HS-27A (cell line): ENCODE results near the gene LMOD3.

ENCODE experiments used
- DNase-seq: peaks from one replicate; pipeline ENCODE4 v3.0.0-alpha.2; 2012; ENCODE audit warnings: low read depth, missing footprints

The LMOD3 gene

DNA sequence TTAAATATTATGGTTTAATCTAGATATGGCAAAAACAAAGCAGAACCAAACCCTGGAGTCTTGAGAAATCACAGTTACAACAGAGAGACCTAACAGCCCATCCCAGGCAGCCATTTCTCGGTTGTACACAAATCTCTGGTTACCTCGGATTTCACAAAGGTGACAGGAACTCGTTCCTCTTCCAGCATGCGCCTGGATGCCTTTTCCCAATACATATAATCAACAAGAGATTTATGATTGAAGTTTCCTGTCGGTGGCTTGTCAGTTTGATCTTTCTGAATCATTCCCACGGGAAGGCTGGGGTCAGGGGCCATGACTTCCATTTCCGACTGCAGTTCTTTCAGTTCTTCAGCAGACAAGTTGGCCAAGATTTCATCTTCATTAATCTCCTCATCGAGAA is 445 bp downstream of the LMOD3 start:
- DNase-seq, result no peak

DNA sequence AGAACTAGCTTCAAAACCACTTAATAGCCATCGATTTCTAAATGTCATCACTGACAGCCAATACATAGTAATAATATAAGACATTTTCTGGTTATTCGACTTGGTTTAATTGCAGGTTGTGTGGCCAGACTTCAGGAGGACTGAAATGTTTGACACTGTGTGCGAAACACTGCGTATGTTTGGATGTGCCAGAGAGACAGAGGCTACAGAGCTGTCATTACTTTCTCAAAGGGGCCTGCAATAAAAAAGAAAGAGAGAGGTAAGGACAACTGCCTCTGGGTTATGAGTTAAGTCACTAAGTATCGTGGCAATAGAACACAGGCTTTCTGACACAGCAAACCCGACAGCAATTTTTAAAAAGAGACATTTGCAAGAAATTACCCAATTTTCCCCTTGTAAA is 882 bp downstream of the LMOD3 start:
- DNase-seq, result no peak

DNA sequence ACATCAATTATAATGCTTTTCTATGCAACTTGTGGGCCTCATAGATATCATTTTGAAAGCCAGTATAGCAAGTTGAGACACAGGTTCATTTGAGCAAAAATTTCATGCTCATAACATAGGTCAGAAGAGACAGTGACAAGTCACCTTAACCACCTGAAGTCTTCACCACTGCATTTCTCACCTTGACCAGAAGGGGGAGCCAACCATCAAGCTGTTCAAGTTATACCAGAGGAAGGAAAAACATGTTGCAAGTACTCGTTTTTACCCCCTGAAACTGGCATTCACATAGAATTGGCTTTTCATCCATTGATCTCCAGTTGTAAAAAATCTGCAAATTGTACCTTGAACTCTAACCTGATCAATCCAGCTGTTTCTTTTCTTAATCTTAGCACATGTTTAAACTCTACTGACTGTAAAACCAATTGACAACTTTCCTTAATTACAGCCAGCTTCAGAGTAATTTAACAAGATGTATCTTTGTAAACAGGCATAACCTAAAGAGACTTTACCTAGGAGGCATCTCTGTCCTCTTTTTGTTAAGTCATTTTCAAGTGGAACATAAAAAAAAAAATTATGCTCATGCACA is 1.4 kb downstream of the LMOD3 start:
- DNase-seq, result peak; percentile 54

DNA sequence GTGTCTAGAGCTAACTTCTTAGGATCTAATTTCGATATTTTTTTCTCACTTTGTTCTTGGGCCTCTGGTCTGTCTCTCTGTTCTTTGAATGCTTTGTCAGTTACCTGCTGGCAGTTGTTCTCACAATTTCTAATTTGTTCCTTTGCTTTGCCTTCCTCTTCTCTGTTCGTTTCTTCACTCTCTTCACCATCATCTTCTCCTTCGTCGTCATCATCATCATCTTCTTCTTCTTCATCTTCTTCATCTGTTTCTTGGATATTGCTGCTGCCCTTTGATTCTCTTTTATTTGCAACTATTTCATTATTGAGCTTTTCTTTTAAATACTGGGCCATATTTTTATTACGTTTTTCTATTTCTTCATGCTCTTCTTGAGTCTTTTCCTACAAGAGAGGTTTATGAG is 2.7 kb downstream of the LMOD3 start:
- no peak for DNase-seq

DNA sequence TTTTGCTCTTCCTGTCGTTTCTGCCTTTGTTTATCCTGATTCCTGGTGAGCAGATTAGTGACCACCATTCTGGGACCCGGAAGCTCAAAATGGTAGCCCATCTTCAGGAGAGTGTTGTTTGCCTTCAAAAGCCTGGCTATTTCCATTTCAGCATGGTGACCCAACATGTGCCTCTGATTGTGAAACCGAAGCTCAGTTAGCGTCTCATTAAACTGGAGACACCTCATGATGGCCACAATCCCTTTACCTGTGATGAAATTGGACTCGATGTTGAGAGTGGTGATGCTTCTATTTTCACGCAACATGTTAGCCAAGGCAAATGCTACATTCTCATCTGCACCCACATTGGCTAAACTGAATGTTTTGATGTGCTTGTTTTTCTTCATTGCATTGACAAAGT is 3.3 kb downstream of the LMOD3 start:
- DNase-seq, result no peak

DNA sequence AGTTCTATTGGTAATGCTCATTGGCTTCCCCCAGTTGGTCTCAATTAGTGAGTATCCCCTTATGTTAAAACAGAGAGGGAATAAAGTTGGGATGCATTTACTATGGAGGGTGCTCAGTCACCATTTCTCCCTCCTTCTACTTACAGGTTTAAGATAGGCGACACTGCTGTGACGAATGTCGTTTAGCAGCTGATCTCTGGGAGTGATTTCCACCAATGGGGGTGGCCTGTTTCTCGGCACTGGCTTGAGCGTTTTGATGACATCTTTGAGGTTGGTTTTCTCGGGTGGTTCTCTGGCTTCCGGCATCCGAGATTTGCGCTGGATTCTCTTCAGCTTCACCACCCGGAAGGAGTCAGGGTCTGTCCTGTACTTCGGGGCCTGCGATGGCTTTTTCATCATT is 3.8 kb downstream of the LMOD3 start:
- DNase-seq, result no peak

DNA sequence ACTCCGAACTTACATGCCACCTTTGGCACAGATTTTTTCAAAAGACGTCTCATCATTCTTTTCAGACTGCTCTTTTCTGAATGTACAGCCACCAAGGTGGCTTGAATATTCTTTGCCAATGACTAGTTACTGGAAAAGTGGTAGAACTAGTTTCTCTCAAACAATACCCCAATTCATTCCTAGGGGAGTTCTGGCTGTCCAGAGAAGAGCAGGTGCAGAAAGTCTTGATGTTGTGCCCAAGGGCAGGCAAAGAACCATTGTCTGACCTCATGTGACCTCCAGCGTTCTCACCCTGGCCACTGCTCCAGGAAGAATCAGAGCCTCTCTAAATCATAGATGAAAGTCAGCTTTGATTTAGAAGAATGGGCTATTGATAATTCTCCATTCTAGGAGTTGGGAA is 5.5 kb downstream of the LMOD3 start:
- DNase-seq, result no peak

DNA sequence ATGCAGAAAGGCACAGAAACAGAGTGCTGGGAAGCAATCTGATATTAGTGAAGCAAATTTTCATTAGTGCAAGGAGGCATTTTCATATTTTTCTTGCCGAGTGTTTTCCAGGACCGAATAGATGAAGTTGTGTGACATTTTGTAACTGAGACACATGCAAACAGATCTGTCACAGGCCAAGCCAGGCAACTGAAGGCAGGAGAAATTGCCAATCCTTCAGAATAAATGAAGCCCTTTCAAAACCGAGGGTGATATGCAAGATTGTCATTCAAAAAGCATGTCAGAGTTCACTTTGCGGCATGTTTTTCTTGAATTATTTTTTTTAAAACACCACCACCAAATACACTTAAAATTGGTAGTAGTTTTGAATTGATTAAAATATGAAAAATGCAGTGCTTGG is 6.2 kb downstream of the LMOD3 start:
- no peak for DNase-seq

DNA sequence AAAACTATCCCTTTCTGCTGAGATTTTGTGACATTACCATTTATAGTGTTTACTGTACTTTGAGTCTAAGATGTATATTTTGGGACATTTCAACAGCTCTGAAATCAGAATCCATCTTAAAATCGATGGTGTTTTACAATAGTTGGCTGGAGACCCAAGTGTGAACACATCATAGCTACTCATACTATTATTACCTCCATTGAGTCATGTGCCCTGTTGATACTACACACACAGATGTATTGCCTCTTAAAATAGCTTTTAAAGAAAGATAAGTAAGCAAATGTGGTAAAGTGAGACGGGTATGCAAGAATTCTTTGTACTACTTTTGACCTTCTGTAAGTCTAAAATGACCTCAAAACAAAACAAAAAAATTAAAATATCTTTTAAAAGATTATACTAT is 6.7 kb downstream of the LMOD3 start:
- no peak for DNase-seq

DNA sequence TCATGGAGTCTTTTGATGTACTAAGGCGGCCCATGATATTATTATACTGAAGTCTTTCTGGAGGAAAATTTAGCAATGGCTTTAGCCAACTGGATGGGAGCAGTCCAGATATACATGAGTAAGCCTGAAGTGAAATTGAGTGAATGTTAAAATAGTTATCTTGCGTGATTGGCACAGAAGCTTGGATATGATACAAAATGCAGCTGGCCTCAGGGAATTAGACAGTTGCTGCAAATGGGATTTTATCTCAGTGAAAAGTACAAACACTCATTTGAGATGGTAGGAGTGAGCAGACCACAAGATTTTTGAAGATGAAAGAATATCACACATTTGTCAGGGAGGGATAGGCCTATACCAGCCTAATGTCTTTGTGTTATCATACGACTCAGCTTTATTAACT is 8.9 kb downstream of the LMOD3 start:
- no peak for DNase-seq

DNA sequence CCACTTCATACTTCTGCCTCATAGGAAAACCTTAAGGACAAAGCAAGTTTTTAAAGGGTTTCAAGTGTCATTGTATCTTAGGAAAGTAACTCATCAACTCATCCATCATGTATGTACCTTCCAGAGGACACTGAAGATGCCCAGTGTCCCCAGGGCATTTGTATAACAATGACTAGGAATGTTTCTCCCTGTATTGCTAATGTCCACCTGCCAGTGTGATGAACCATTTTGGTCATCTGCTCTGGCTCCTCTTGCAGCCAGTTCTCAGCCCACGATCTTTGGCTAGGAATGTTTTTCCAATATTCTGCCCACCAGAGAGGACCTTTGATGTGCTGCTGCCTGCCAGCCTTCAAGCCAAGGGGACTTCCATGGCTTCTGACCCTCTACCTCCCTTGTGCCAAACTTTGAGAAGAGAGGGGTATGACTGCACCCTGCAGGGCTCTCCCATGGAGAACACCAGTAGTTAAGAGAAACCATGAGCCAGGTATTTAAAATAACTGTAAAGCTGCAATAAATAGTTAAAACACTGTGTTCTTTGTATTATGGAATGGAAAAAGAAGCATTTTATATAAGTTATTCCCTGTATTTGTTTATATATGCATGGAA is 11.4 kb downstream of the LMOD3 start:
- no peak for DNase-seq

DNA sequence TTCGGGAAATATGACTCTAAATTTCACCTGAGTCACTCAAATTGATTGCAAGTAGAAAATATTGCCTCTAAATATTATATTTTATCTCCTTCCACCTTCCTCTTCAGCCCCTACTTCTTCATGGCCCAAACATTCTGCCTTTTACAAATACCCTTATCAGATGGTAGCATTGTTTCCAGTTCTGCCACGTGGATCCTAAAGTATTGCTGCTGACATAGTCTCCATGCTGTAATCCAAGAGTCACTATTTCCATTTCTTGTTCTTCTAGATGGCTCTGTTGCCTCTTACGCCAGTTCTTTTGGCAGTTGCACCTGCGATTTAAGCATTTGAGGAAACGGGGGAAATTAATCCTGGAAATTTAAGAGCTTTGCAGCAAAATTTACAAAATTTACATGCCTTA is 13.6 kb downstream of the LMOD3 start:
- DNase-seq, result no peak

DNA sequence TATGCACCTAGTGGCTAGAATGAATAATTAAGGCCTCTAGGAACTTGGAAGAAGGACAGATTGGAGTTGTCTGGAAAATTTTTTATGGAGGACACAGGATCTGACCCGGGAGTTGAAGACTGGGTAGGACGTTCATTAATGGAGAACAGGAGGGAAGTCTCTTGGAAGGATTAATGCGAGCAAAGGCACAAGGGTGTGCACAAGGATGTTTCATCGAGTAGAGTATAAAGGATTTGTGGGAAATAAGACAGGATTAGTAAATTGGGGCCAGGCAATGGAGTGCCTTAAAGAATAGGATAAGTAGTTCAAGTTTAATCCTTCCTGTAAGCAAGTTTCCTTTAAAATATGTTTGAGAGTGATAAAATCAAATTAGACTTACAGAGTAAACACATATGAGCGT is 14.6 kb downstream of the LMOD3 start:
- no peak for DNase-seq

DNA sequence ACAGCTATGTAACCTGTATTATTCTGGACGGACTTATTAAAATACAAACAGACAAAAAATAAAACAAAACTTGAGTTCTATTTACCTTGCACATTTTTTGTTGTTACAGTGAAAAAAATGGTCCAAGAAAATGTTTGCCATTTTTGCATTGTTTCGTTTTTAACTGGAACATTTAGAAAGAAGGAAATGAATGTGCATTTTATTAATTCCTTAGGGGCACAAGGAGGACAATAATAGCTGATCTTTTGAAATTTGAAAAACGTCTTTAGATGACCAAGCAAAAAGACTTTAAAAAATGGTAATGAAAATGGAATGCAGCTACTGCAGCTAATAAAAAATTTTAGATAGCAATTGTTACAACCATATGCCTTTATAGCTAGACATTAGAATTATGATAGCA is 17.1 kb downstream of the LMOD3 start:
- no peak for DNase-seq

DNA sequence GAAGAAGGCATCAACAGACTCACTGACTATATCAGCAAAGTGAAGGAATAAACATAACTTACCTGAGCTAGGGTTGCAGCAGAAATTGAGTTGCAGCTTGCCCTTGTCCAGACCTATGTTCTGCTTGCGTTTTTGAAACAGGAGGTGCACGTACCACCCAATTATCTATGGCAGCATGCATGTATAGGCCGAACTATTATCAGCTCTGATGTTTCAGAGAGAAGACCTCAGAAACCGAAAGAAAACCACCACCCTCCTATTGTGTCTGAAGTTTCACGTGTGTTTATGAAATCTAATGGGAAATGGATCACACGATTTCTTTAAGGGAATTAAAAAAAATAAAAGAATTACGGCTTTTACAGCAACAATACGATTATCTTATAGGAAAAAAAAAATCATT is 17.8 kb downstream of the LMOD3 start:
- no peak for DNase-seq

DNA sequence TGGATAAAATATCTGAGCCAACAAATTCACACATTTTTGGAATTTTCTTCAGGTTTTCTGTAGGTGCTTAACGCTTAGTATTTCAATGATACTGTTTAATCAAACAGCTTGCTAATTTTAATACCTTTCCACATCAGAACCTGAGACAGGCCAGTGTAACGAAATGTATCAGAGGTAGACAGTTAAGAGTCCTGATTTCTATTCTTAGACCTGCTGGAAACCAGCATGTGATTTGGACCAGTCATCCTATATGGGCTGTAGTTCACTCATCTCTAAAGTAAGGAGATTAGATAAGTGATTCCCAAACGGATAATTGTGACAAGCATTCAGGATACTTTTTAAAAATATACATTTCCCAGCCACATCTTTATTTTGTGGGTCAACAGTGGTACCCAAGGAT is 19.3 kb downstream of the LMOD3 start:
- no peak for DNase-seq

DNA sequence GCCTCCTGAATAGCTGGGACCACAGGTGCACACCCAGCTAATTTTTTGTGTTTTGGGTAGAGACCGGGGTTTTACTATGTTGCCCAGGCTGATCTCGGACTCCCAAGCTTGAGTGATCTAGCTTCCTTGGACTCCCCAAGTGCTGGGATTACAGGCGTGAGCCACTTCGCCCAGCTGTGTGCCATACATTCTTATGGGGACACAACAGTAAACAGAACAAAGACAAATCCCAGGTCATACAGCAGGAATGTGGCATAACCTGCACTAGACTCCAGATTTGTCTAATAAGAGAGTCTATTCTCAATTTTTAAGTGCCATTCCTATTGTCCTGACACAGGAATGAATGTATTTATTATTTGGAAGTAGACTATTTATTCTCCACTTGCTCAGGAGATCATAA is 20.0 kb downstream of the LMOD3 start:
- DNase-seq, result no peak

DNA sequence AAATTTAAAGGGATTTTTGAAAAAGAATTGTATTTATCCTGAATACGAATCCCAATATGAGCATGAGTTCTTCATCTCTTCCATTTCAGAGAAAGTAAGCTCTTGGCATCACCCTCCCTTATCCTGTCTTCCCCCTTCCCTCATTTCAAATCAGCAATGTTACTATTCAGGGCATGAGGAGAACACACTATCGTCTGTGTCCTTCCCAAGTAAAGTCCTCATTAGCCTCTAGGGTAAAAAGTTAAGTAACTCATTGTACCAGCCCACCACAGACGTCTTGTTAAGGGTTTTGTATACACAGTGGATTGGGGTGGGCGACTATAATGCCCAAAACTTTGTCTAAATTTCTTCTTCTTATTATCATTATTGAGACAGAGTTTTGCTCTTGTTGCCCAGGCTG is 22.8 kb downstream of the LMOD3 start:
- DNase-seq, result no peak

DNA sequence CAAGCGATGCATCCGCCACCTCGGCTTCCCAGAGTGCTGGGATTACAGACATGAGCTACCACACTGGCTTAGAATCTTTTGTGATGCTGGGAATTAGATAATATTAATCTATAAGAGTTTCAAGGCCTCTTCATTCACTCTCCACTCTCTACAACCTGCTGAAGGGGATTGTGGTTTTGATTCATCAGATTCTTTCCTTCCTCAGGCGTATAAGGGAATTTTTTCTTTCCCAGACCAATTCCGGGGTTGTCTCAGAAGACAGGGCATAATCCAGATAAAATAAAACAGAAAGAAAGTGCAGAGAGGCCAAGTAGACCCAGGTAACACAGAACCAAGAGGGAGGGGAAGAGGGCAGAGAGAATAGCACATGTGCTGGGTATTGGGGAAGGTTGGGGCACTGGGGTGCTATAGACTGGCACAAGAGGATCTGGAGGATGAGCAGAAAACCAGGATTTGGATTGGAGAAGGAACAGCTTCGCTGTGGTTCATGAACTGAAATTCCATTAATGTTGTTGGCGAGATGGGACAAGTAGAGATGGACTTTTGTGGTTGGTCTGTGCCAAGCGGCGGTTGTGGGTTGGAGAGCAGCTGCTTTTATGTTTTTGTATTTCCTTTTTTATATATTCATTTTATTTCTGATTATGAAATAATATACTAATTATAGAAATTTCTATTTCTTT is 24.8 kb downstream of the LMOD3 start:
- DNase-seq, result no peak

DNA sequence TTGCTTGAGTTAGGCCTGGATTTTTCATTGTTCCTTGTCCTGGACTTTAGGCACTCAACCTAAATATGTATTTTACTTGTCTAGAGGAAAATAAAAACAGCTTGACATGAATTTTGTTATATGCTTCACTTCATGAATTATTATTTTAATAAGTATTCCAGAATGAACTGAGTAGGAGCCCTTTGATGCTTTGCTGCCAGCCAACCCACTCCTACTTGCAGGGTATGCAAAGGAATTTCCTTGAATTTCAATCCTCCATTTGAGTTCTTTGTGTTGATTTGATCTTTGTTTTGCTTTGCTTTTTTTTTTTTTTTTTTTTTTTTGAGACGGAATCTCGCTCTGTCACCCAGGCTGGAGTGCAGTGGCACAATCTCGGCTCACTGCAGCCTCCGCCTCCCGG is 26.1 kb downstream of the LMOD3 start:
- no peak for DNase-seq

DNA sequence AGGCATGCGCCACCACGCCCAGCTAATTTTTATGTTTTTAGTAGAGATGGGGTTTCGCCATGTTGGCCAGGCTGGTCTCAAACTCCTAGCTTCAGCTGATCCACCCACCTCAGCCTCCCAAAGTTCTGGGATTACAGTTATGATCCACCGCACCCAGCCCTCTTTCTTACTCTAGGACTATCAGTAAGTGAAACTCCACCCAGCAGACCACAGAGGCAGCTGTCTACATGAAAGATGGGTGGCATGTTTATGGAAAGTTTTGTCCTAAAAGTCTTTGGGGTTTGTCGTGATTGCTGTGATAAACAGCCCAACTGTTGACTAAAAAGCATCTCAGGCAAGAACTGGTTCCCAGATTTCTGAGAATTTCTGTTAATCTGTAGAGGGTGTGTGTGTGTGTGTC is 26.8 kb downstream of the LMOD3 start:
- DNase-seq, result no peak

DNA sequence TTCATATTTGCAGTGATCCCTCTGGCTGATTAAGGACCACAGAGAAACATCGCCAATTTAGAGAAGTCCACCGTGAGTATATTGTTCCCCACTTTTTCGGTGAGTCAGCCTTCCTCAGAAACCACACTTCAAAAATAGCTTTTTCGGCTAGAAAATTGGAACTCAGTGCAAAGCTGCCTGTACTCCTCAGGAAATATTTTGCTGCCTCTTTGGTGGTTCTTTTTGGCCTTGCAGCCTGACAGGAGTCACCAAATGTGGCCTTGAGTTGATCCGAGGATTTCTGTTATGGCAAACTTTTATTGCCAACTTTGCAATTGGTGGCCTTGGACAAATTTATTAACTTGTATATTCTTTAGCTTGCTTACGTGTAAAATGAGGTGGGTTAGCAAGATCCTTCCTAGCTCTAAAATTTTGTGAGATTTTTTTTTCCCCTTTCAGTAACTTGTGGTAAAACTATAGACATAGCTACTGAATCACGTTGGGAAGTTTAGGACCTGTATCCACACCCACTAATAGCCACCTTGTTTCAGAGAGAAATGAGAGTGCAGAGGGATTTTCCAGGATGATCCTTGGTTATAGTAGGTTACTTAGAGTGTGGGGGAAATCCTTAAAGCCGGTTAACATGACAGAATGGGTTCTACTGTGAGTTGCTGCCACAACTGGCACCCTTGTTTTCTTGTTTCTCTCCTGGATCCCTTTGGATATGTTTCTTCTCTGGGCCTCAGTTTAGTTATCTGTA is 27.8 kb downstream of the LMOD3 start:
- no peak for DNase-seq

DNA sequence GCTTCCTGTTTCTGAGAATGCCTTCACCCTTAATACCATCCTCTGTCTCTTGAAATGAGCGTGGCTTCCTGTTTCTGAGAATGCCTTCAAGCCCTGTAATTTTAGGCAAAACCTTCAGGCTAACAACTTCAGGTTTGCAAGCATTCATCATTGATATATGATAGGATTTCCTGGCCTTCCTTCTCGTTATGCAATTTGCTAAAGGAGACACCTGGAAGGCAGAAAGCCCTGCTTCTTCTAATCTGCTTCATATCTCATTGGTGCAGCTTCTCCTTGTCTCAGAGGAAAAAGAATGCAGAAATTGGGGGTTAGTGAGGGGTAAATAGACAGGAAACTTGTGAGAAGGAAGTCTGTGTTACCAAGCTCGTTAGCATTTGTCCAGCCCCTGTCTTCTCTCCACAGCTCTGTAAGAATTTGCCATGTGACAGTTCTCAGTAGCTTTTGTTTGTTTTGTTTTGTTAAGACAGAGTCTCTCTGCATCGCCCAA is 30.3 kb downstream of the LMOD3 start:
- DNase-seq, result no peak
